ENCODE results near the gene ATMIN.

- TF ChIP-seq CTCF (IDR thresholded peaks at IDR 0.05; ENCODE audit: borderline replicate concordance, extremely low read depth, low read length, poor library complexity, severe bottlenecking), result no peak
- no peak for TF ChIP-seq EZH2 (IDR thresholded peaks at IDR 0.05; ENCODE audit: borderline replicate concordance, low read depth, low read length, severe bottlenecking)
Measured at GRCh38 chr16:80994451-80994850, 41.2 kb upstream of the ATMIN start.
